ENCODE results near the gene PGS1. TPM values are rescaled to one million over a fixed set of nuclear protein-coding genes. Genes with fewer than 3 reads are reported as not detected.

PGS1 gene
- total and polyA plus RNA-seq, 10 of the 15 experiments (the other 5 are each of a cell fraction or from before 2014, with no cell fraction given) = 1.3 to 37.6 (median 27.4) TPM

GRCh38 chr17:78338486-78339259, 39.8 kb upstream of the PGS1 start:
- peak overlapping the region; percentile 36 for H3K4me2 ChIP-seq (ENCODE audit: control insufficient read depth, insufficient read depth)
- H3K27me3 ChIP-seq (replicated peaks in 1 of 2; ENCODE audit: control insufficient read depth in 2 of 2, insufficient read depth in 2 of 2, low read length in 1 of 2) = no peaks in the 10 kb centered on the region
- peaks cover 63% of the 10 kb centered on the region for H3K4me1 ChIP-seq (ENCODE audit: control insufficient read depth, insufficient read depth, low read length)
- FAIRE-seq (peak; percentile 41), DNase-seq (ENCODE audit: low read depth, low spot score) (no peak), ATAC-seq (peak; percentile 46)
- H3K27ac ChIP-seq (ENCODE audit: control insufficient read depth, insufficient read depth) = peak overlapping the region; percentile 24; the same call in 1 of the 2 replicates
- CTCF ChIA-PET = interaction anchor here (0.6 to 4.7 kb wide), 8 partner anchors 16 to 458 kb away, joined by 3 to 30 read pairs (median 6); partner anchors contain the start of gene SOCS3
- no peaks in the 10 kb centered on the region for H3K36me3 ChIP-seq (ENCODE audit: control insufficient read depth in 2 of 2, insufficient read depth in 2 of 2, low read length in 1 of 2)
- no peaks in the 10 kb centered on the region for H3K9me3 ChIP-seq (replicated peaks; ENCODE audit: control insufficient read depth, insufficient read depth, low read length)
- H2AFZ ChIP-seq (ENCODE audit: control insufficient read depth, low read depth, low read length) = no peak overlapping the region
- peak overlapping the region; percentile 18; the same call in 1 of the 2 replicates for H3K9ac ChIP-seq (ENCODE audit: control insufficient read depth, insufficient read depth, low read length)
- TSS peak; percentile 83 for BruUV-seq (replicated peaks)
- SMC1A ChIA-PET (ENCODE audit: uncharacterized antibody, unreplicated experiment) = interaction anchor here (0.7 to 7.8 kb wide), 8 partner anchors 10 to 83 kb away, joined by 3 to 91 read pairs (median 4); no protein-coding TSS in a partner anchor
- RAD21 ChIA-PET (ENCODE audit: unreplicated experiment) = interaction anchor here (0.7 to 7.3 kb wide), 5 partner anchors 17 to 81 kb away, joined by 3 to 81 read pairs (median 8); no protein-coding TSS in a partner anchor
- in situ Hi-C loops (cut with MboI) (no loop called here), intact Hi-C loops (cut with micrococcal nuclease; ENCODE audit: unreplicated experiment) (no loop called here)
- no peaks in the 10 kb centered on the region for H4K20me1 ChIP-seq (ENCODE audit: control insufficient read depth, insufficient read depth)
- POLR2A ChIA-PET = interaction anchor here (0.5 to 3.1 kb wide), 11 partner anchors 10 to 186 kb away, joined by 3 to 18 read pairs (median 8); partner anchors contain the start of gene SOCS3
- 0% methylated on average over 11 of the region's 11 CpGs for WGBS (ENCODE audit: insufficient coverage, insufficient replicate concordance, low lambda C conversion rate, missing lambda C conversion rate)
- H3K79me2 ChIP-seq (ENCODE audit: control insufficient read depth, insufficient read depth, low read length) = no peaks in the 10 kb centered on the region
- peak overlapping the region; percentile 19; the same call in 1 of the 2 replicates for H3K4me3 ChIP-seq
- 0 out of 2 replicates have a peak, but pooled peaks have one; percentile 18 for TF ChIP-seq RELB (IDR thresholded peaks at IDR 0.05; ENCODE audit: low read depth)
- peak; percentile 62 for TF ChIP-seq ZNF687 (IDR thresholded peaks at IDR 0.05)
- TF ChIP-seq CEBPZ (IDR thresholded peaks at IDR 0.05; ENCODE audit: low read depth, low read length) = no peak
- peak; percentile 19 to 32; a peak in 1 of 4 replicates for TF ChIP-seq IKZF2 (IDR thresholded peaks at IDR 0.05)
- TF ChIP-seq IKZF1 (conservative IDR thresholded peaks at IDR 0.05) = peak; percentile 28
- TF ChIP-seq ESRRA (IDR thresholded peaks at IDR 0.05; ENCODE audit: low read length) = no peak
- peak; percentile 45 for TF ChIP-seq CREB1 (IDR thresholded peaks at IDR 0.05; ENCODE audit: low read depth)
- peak in 1 of 2 experiments; percentile 49; a peak in 1 of 4 replicates for TF ChIP-seq BHLHE40 (IDR thresholded peaks at IDR 0.05; ENCODE audit: borderline replicate concordance in 1 of 2, low read depth in 2 of 2, low read length in 1 of 2)
- TF ChIP-seq MTA2 (IDR thresholded peaks at IDR 0.05; ENCODE audit: low read depth) = peak; percentile 24; the same call in 1 of the 2 replicates
- no peak for TF ChIP-seq SMC3 (IDR thresholded peaks at IDR 0.05; ENCODE audit: borderline replicate concordance, low read length)
- TF ChIP-seq DPF2 (IDR thresholded peaks at IDR 0.05) = peak; percentile 11; the same call in 1 of the 2 replicates
